Kidney (tissue), 14 donors: ENCODE results near the gene LRP6. TPM values are rescaled to one million over a fixed set of nuclear protein-coding genes. Genes with fewer than 3 reads are reported as not detected.

Source experiments
- DNase-seq, 5 donors: peaks; one replicate each; pipeline ENCODE4 v3.0.0-alpha.2; 2013 to 2020
- FAIRE-seq: peaks from 2 replicates; lab custom pipeline; 2012; peaks lifted over from hg19 to GRCh38; lab: Jason Lieb, UNC
- H3K27ac ChIP-seq, 2 donors: one replicate each; pipeline ENCODE4 v1.7.0; 2013; ENCODE audit warnings: low read depth in 2 of 2, low read length in 2 of 2, inconsistent platforms in 1 of 2
- H3K27me3 ChIP-seq: one replicate; pipeline ENCODE4 v1.7.1; 2013; ENCODE audit warnings: low read length, inconsistent platforms; ENCODE audit not compliant: control insufficient read depth, insufficient read depth
- H3K36me3 ChIP-seq, 3 donors: one replicate each; pipeline versions ENCODE4 v1.7.0 to v1.7.1; 2013; ENCODE audit warnings: low read length in 3 of 3, control low read depth in 1 of 3, inconsistent platforms in 1 of 3; ENCODE audit not compliant: insufficient read depth in 3 of 3, control insufficient read depth in 2 of 3
- H3K4me1 ChIP-seq, 3 donors: one replicate each; pipeline versions ENCODE4 v1.7.0 to v1.7.1; 2013; ENCODE audit warnings: low read length in 3 of 3, inconsistent platforms in 1 of 3, low read depth in 1 of 3; ENCODE audit not compliant: control insufficient read depth in 2 of 3, insufficient read depth in 2 of 3
- H3K4me3 ChIP-seq, 3 donors: one replicate each; pipeline versions ENCODE4 v1.7.0 to v1.8.1; 2013; ENCODE audit warnings: low read length in 3 of 3, control low read depth in 1 of 3, inconsistent platforms in 1 of 3
- H3K9ac ChIP-seq, 3 donors: one replicate each; pipeline versions ENCODE4 v1.7.0 to v1.7.1; 2013; ENCODE audit warnings: low read length in 3 of 3, control low read depth in 1 of 3, inconsistent platforms in 1 of 3
- H3K9me3 ChIP-seq, 3 donors: one replicate each; pipeline versions ENCODE4 v1.7.0 to v1.7.1; 2013; ENCODE audit warnings: low read length in 3 of 3, control low read depth in 1 of 3, inconsistent platforms in 1 of 3; ENCODE audit not compliant: control insufficient read depth in 2 of 3, insufficient read depth in 1 of 3
- CTCF ChIP-seq: IDR thresholded peaks from 3 replicates; pipeline ENCODE4 v1.5.1; 2012; ENCODE audit warnings: mild to moderate bottlenecking, moderate library complexity, borderline replicate concordance; ENCODE audit not compliant: insufficient read depth; ENCODE audit errors: extremely low read depth
- intact Hi-C: fragments of 100-400 bp; cut with DNase I; formaldehyde crosslinking; loops from one replicate; pipeline ENCODE4 v1.11.1; 2022
- polyA plus RNA-seq: library from polyadenylated mRNA; stranded (reverse); fragments of 350-450 nt; fragmentation: Illumina TruSeq; extraction: RNeasy Lipid Tissue Mini Kit (QIAGEN cat#74804); gene quantifications from one replicate; pipeline ENCODE4 v1.2.3, GENCODE V29; 2014; ENCODE audit warnings: low read depth, low replicate concordance; ENCODE audit not compliant: insufficient read depth
- total RNA-seq: library from RNA; stranded (reverse); fragmentation: NEBNext Ultra II Directional; extraction: Animal tissue kit (Norgen Biotek cat#: 25700); gene quantifications from one replicate; pipeline ENCODE4 v1.2.1, GENCODE V29; 2021
- donor health status: control.
- donor health status: control.
- donor health status: control.
- donor health status: control.
- donor health status: control.
- donor health status: DM: yes; HTN: yes; CAD: no.
- donor health status: Normal renal cell carcinoma (clear cell type).

Gene LRP6
- total and polyA plus RNA-seq, 2 donors from 2014 or later: 7.5 to 44.1 TPM

- Histone ChIP-seq H3K27ac (no peak overlapping the region), H3K36me3 (no peaks in the 10 kb centered on the region), H3K27me3 (no peaks in the 10 kb centered on the region), H3K4me3 (no peak overlapping the region), H3K9ac (no peak overlapping the region), H3K4me1 (peaks cover 0 to 11% (median 4%) of the 10 kb centered on the region in 3 donors), H3K9me3 (peaks cover 0 to 6% (median 0%) of the 10 kb centered on the region in 3 donors)
- intact Hi-C loops: no loop called here
- TF ChIP-seq CTCF: no peak
- DNase-seq (no peak), FAIRE-seq (no peak)
These were observed 38.4 kb downstream of the LRP6 start for GRCh38 chr12:12228402-12228801.

- intact Hi-C loops: no loop called here
- no peak overlapping the region for H3K4me3 ChIP-seq
- peaks cover 0 to 18% (median 2%) of the 10 kb centered on the region in 3 donors for H3K4me1 ChIP-seq
- H3K27ac ChIP-seq: no peak overlapping the region
- no peak overlapping the region for H3K9ac ChIP-seq
- H3K9me3 ChIP-seq: peaks cover 0 to 6% (median 0%) of the 10 kb centered on the region in 3 donors
- FAIRE-seq (no peak), DNase-seq (no peak)
- H3K27me3 ChIP-seq: no peaks in the 10 kb centered on the region
- TF ChIP-seq CTCF: no peak
- H3K36me3 ChIP-seq: no peaks in the 10 kb centered on the region
These were observed 40.7 kb downstream of the LRP6 start for GRCh38 chr12:12226187-12226586.

GRCh38 chr12:12224240-12224940 lies 42.5 kb downstream of the LRP6 start:
- no peak for FAIRE-seq
- no peak for TF ChIP-seq CTCF
- H3K9ac ChIP-seq: no peak overlapping the region
- peaks cover 0 to 18% (median 6%) of the 10 kb centered on the region in 3 donors for H3K4me1 ChIP-seq
- DNase-seq: no peak
- H3K36me3 ChIP-seq: no peaks in the 10 kb centered on the region
- no peak overlapping the region for H3K27ac ChIP-seq
- H3K9me3 ChIP-seq: peaks cover 0 to 6% (median 0%) of the 10 kb centered on the region in 3 donors
- H3K4me3 ChIP-seq: no peak overlapping the region
- no peaks in the 10 kb centered on the region for H3K27me3 ChIP-seq
- intact Hi-C loops: no loop called here
